HG03103 (cell line): ENCODE data around the gene PLA2G3.

Source experiments
- ATAC-seq: cut with Tn5 transposase; IDR thresholded peaks from one replicate; pipeline ENCODE4 v1.9.1; 2021; ENCODE audit warnings: low read depth; ENCODE audit not compliant: unreplicated experiment

The PLA2G3 gene

DNA sequence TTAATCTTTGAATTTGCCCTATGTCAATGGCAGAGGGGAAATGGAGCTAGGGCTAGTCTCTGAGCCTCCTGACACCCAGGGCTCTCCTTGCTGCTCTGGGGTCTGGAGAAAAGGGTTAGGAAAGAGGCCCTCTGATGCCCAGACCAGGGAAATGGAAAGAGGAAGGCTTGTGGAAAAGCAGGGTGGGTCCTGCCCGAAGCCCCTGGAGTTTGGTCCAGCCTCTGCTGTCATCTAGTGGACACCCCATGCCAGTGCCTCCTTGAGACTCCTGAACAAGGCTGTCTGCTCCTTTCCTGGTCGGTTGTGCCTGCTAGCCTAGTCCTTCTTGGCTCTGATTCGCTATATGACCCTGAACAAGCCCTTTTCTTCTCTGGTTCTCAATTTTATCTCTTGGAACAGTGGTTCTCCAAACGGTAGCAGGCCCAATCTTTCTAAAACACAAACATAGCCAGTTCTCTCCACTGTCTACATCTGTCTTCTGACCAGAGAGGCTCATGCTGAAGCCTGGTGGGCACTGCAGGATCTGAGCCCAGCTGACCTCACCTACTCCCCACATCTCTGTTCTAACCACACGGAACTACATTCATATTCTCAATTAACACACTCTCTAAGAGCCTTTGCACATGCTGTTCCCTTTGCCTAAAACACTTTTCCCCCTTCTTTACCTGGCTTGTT lies 8.8 kb upstream of the PLA2G3 start:
- ATAC-seq: no peak

DNA sequence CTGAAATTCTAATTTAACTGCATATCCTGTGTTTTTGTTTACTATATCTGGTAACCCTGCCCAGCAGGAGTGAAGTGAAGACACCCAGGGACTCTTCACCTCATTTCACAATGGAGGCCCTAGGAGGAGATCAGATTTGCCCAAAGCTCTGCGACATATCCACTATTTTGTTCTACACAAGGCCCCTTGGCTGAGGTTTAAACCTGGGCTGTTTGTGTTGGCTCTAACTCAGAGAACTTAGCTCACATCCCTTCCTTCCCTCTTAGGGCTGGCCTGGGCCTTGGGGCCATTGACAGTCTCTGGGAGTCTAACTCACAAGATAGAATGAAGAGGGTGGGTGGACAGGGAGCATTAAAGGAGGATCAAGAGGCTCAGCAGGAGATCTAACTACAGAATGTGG lies 8.2 kb upstream of the PLA2G3 start:
- ATAC-seq: no peak

DNA sequence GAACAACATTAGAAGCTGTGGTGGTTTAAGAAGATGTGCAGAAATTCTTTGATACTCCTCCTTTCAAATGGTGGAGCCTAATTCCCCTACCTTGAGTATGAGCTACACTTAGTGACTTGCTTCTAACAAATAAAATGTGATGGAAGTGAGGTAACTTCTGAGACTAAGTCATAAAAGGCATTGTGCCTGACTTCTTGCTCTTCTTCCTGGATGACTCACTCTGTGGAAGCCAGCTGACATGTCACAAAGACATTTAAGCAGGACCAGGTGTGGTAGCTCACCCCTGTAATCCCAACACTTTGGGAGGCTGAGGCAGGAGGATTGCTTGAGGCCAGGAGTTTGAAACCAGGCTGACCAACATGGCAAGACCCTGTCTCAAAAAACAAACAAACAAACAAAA lies 3.9 kb upstream of the PLA2G3 start:
- ATAC-seq: no peak

DNA sequence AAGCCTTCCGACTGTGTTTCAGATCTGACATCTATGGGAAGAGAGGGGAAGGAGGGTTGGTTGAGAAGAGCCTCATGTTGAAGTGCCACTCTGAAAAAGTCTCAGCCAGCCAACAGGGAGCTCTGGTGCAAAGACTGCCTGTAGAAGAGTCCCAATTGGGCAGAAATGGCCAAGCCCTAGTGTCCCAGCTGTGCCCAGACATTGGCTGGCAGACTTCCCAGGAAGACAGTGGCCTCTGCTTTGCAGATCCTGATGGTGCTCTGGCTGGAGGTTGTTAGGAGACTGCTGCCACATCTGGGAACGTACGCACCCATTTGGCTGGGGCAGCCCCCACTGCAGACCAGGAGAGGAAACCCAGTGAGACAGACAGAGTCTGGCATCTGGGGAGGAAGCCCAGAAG lies 3.2 kb upstream of the PLA2G3 start:
- ATAC-seq: no peak

DNA sequence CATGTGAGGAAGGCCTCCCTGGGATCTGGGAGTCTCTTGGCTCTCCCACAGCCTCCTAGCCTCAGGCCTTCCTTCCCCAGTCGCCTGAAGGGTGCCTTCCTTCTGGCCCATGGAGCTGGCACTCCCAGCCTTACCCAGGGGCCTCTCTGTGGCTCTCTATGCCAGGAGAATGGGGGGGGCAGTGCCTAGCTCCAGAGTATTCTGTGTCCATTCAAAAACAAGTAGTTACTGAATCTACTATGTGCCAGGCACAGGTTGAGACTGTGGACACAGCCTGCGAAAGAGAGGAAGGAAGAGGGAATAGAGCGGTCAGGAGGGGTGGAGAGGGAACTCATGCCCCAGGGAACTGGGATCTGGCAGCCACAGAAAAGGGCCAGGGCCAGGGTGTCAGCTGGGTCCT lies 2.7 kb upstream of the PLA2G3 start:
- ATAC-seq: no peak

DNA sequence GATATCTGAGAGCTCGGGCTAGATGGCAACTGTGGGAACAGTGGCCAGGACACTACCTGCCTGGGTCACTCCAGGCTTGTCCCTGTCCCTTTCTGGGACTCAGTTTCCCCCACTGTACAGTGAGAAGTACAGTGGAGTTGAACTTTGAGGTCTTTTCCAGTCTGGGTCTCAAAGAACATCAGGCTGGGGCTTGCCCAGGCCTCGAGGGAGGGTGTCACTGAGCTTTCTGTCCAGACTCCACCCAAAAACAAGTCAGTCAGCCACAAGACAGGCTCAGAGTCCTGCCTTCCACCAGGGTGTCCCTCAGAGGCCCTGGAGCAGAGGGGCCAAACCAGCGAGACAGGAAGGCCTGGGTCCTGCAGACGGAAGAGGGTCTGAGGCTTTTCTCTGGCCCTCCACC lies 2.0 kb upstream of the PLA2G3 start:
- ATAC-seq: no peak

DNA sequence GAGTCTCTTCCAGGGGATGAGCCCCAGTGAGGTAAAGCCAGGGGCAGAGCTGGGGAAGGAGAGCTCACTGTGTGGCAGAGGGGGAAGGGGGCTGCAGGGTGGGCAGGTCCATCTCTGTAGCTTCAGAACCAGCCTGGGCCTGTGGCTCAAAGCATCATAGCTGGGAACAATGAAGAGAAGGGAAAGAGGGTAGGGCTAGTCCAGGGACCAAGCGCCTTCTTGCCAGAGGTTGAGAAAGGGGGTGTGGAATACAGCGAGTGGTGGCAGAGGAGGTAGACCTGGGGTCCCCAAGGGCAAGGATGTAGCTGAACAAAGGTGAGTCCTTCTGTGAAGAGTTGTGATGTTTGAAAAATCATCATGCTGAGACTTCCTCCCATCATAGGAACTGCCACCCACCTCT lies 1.2 kb upstream of the PLA2G3 start:
- ATAC-seq: no peak

DNA sequence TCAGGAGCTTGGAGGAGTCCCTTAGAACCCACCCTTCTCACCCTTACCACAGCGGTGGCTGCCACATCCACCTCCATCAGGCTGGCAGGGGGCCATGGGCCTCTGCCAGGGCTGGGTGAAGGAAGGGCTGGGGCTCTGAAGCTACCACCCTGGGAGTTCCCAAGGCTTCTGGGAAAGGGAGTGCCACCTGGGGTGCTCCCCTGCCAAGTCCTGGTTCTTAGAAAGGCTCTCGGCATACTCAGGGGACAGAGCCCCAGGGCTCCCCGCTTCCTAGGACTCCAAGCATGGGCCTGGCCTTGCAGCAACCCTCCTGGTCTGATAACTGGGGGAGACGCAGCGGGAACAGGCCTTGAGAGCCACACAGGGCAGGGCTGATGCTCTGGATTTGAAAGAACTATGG lies 438 bp upstream of the PLA2G3 start:
- no peak for ATAC-seq

DNA sequence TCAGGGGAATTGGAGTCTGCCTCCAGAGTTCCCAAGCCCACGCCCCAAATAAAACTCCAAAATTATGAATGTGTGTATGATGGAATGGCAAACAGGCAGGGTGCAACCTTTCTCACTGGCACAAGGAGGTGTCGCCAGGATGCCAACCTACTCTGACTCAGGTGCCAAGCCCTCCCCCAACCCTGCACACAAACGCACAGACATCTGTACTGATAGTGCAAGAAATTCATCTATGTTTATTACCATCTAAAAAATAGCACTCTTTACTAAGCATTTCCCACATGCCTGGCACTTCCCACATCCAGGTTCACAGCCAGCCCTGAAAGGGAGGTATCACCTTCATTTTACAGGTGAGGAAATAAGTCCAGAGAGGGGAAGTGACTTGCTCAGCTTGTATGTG lies 1.2 kb downstream of the PLA2G3 start:
- no peak for ATAC-seq

DNA sequence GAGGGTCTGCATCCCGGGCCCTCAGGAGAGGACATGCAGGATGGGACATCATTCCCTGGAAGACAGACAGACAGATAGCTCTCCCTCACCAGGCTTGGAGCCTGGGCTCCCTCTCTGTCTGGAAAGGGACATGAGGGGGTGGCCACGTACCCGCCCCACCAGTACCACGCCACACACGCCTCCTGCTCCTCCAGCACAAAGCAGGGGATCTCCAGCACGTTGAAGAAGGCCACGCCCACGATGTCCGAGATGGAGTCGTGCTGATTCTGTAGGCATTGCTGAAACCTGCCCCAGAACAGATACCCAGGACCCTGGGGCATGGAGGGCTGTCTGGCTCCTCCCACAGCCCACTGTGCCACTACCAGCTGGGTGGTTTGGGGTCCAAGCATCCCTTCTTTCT lies 2.2 kb downstream of the PLA2G3 start:
- no peak for ATAC-seq

DNA sequence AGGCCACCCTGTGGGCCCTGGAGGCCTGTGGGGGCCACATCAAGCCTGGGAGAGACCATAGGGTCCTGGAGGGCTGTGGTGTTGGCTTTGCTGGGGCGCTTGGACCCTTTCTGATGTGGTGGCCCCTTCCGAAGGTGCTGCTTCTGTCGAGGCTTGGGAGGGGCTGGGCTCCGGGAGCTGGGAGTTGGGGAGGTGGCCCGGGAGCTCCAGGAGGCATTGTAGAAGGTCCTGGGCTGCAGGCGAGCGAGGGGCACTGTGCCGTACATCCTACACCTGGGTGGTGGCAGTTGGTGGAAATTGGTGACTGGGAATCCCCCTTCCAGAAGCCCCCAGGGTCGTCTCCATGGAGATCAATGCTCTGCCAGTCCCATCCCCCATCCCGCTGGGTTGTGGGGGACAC lies 2.6 kb downstream of the PLA2G3 start:
- ATAC-seq: no peak

DNA sequence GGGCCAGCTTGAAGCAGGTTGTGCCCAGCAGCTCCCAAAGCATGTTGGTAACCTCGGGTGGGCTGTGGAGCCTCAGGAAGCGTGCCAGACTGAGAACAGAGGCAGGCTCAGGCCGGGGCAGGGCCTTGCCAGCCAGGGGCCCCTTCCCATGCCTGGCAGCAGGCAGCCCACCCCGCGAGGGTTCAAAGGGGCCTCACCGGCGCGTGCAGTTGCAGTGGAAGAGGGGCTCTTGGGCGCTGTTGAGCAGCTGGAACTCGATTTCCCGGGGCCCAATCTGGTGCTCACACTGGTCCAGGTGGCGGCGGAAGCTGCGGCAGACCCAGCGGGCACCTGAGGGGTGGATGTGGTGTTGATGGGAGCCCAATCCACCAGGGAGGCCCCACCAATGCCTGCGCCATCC lies 3.6 kb downstream of the PLA2G3 start:
- ATAC-seq: no peak

DNA sequence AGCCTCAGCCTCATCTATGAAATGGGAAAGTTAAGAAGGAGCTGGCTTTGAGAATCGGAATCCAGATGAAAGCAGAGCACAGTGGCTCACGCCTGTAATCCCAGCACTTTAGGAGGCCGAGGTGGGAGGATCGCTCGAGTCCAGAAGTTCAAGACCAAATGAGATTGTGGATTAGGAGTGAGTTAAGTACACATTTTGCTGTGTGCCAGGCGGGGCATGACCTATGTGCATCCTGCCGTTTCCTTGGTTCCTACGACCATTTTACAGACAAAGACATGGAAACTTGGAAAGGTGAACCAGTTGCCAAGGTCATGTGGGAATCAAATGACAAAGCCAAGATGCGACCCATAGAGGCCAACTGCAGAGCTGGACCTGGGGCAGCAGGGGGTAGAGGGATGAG lies 4.2 kb downstream of the PLA2G3 start:
- no peak for ATAC-seq

DNA sequence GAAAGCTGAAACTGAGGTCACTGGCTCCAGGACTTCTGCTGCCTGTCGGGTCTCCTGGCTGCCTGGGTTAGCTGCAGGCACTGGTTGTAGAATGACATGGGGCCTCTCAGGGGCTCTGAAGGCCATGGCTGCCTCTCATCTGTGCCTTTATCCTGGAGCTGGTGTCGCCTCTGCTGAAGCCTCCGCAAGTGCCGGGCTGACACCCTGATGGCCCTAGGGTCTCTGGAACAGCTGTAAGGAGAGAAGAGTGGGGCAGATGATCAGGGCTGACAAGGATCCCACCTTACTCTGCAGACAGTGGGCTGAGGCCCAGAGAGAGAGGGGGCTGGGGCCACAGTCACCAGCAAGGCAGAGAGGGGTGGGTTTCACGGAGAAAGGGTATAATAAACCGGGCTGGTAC lies 4.6 kb downstream of the PLA2G3 start:
- ATAC-seq: no peak

DNA sequence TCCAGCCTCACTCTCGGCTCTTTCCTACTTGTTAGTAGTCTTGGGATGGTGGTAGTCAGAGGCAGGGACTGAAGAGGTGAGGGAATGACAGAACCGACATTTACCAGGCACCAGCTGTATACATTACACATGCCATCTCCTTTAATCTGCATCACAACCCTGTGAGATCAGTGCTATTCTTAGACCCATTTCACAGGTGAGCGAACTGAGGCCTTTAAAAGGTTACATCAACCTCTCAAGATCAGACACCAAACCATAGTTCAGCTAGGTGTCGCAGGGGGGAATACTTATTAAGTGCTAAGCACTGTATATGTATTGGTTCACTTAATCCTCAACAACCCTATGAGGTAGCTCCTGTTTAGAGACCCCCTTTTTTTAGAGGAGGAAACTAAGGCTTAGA lies 5.6 kb downstream of the PLA2G3 start:
- no peak for ATAC-seq

DNA sequence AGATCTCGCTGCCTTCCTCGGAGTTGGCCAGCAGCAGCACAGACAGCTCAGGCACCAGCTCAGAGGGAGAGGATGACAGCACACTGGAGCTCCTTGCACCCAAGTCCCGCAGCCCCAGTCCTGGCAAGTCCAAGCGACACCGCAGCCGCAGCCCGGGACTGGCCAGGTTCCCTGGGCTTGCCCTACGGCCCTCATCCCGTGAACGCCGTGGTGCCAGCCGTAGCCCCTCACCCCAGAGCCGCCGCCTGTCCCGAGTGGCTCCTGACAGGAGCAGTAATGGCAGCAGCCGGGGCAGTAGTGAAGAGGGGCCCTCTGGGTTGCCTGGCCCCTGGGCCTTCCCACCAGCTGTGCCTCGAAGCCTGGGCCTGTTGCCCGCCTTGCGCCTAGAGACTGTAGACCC lies 6.4 kb downstream of the PLA2G3 start:
- ATAC-seq: no peak

DNA sequence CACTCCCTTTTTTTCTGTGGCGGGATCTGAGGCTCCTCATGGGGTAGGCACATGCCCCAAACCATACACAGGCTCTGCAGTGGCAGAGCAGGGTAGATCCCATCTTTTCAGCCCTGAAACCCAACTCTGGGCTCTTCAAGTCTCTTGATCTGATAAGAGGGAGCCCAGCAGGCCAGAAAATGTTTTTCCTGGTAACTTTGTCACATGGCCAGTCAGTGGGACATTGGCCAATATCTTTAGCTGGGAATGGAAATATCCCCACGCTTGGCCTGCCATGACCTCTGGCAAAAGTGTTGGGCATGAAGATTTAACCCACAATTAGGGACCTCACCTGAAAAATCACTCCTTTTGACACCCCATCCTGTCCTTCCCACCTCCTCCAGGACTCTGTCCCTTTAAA lies 9.4 kb downstream of the PLA2G3 start:
- ATAC-seq: no peak

DNA sequence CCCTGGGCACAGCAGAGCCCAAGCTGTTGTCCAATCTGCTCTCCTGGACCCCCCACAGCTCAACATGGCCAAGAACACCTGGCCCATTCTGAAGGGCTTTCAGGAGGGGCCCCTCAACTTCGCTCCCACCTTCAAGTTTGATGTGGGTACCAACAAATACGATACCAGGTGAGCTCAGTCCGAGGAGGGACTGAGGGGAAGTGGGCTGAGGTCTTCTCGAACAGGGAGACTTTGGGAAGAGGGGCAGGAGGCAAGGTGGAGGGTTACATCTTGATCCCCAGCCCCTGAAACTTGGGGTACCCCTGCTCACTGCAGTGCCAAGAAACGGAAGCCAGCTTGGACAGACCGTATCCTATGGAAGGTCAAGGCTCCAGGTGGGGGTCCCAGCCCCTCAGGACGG lies 12.2 kb downstream of the PLA2G3 start:
- ATAC-seq: no peak

DNA sequence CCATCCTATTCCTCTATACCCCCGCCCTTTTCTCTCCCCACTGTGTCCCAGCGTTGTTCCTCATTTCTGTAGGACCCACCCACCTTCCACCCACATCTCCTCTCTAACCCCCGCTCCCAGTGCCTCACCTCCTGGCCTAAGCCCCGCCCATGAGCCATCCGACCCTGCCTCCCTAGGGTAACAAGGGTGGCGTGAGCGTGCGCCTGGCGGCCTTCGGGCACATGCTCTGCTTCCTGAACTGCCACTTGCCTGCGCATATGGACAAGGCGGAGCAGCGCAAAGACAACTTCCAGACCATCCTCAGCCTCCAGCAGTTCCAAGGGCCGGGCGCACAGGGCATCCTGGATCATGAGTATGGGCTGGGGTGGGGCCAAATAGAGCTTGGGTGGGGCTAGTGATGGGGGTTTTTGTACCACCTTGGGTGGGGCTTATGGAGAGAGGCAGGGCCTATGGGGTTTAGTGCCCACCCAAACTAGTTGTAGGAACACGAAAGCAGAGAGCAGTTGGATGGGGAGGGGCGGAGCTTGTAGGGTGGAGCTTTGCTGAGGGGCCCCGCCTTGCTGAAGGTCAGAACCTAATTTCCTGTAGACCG lies 13.0 kb downstream of the PLA2G3 start:
- ATAC-seq: no peak

DNA sequence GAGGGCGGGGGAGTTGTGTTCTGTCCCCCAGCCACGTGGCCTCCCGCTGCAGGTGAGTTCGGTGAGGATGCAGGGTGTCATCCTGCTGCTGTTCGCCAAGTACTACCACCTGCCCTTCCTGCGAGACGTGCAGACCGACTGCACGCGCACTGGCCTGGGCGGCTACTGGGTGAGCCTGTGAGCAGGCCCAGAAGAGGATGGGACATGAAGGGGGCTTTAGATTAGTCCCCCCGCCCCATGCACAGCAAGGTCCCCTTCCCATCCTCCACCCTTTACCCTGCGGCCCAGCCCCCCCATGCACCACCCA lies 13.5 kb downstream of the PLA2G3 start:
- no peak for ATAC-seq

DNA sequence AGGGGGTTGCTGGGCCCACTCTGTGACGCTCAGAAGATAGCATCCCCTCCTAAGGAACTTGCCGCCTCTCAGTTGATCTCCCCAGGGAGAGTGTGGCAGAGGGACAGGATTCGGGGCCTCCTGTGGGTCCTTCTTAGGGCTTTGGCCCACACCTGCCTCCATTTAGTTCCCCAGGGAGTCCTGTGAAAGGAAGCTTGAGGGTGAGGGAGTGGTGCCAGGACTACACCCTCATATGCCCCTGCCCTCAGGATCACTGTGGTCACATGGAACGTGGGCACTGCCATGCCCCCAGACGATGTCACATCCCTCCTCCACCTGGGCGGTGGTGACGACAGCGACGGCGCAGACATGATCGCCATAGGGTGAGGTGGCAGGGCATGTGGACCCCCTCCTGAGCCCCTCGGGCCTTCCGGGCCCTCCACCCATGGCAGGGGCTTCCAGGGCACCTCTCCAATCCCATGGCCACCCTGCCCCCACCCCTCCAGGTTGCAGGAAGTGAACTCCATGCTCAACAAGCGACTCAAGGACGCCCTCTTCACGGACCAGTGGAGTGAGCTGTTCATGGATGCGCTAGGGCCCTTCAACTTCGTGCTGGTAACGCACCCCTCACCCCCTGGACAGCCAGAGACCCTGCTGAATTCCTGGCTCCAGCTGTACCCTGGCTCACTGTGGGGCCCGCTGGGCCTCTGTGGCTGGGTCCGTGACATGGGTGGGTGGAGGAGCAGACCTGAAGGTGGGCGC lies 14.0 kb downstream of the PLA2G3 start:
- no peak for ATAC-seq

DNA sequence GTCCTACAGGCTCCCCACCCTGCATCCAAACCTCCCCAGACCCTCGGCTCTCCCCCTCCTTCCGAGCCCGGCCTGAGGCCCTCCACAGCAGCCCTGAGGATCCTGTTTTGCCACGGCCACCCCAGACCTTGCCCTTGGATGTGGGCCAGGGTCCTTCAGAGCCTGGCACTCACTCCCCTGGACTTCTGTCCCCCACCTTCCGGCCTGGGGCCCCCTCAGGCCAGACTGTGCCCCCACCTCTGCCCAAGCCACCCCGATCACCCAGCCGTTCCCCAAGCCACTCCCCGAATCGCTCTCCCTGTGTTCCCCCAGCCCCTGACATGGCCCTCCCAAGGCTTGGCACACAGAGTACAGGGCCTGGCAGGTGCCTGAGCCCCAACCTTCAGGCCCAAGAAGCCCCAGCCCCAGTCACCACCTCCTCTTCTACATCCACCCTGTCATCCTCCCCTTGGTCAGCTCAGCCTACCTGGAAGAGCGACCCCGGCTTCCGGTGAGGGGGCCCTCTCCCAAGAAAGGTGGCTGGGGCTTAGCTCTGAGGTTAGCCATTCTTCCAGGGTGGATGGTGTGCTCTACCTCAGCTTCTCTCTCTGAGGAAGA lies 14.7 kb downstream of the PLA2G3 start:
- ATAC-seq: no peak
